A172 (cell line): Measurements from ENCODE around the gene TIMM44. TPM values are rescaled to one million over a fixed set of nuclear protein-coding genes. Genes with fewer than 3 reads are reported as not detected.
"Not testable (repeated sequence)": the region's sequence is repeated elsewhere in the genome, so short reads cannot be mapped to it uniquely, and the experiment has no call there.

ENCODE experiments used
- DNase-seq: peaks from one replicate; pipeline ENCODE4 v3.0.0-alpha.2; 2015; ENCODE audit warnings: low spot score
- total RNA-seq: library from RNA; depleted of rRNA; stranded (reverse); fragments of >200 nt; shearing (Covaris generic); gene quantifications from 2 replicates; pipeline ENCODE4 v1.2.3, GENCODE V29; 2014

Gene TIMM44
- total RNA-seq, 1 experiment from 2014 or later, result 92.0 TPM

- peak; percentile 76 for DNase-seq
Measured at GRCh38 chr19:7925171-7925851, 18.2 kb downstream of the TIMM44 start.

DNA sequence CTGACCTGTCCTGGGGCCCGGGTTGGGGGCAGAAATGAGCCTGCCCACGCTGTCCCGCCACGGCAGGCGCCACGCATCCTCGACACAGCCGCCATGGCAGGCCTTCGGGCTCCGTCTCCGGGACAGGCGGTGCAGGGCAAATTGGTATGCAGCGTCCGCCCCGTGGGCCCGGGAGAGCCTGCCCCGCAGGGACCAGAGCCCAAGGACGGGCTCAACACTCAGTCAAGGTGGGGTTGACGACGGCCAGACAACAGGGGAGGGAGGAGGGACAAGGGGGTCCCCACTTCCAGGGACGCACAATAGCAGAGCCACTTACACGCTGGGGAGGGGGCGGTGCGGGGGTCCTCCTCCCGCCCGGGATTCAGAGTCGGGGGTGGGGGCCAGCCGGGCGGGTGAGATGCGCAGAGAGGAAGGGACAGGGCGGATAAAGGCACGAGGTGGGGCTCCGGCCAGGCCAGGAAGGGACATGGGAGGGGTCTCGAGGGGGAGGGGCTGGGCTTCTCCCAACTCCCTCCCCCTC, 18.8 kb downstream of the TIMM44 start:
- no peak for DNase-seq

GRCh38 chr19:7924241-7924640, 19.2 kb downstream of the TIMM44 start:
- no peak for DNase-seq

DNA sequence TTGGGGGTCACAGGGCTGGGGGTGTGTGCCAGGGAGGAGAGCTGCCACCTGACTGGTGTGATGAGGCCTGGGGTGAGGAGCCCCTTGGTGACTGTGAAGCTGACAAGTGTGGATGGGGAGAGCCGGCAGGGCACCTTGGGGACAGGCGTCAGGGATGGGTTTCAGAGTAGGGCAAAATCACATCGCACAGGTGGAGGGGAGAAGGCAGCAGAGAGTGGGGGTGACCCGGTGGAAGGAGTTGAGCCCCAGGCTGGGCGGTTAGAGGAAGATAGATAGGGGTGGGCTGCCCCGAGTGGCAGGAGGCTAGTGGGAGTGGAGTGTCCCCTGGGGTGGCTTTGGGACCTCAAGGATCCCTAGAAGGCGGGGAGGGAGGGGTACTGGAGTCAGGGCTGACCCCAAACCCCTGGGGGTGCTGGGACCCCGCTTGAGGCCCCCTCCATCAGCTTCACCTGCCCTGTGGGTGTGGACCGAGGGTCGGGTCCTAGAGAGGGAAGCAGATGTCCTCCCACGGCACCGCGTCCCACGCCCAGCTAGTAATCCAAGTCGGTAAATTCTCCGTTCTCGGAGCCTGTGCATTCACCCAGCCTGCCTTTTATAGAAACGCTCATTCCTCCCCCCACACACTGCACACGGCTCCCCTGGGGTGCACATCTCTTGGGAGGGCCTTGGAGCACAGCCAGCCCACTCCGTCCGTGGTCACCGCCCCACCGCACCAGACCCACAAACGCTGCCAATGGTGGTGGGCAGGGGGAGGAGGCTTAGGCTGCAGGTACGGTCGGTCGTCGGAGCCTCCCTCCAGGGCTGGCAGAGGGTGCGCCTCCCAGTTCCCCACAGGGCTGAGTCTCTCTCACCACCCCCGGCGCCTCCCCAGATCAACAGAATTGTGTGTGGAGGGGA, 19.9 kb downstream of the TIMM44 start:
- no peak for DNase-seq

GRCh38 chr19:7922836-7923195, 20.6 kb downstream of the TIMM44 start:
- no peak for DNase-seq

DNA sequence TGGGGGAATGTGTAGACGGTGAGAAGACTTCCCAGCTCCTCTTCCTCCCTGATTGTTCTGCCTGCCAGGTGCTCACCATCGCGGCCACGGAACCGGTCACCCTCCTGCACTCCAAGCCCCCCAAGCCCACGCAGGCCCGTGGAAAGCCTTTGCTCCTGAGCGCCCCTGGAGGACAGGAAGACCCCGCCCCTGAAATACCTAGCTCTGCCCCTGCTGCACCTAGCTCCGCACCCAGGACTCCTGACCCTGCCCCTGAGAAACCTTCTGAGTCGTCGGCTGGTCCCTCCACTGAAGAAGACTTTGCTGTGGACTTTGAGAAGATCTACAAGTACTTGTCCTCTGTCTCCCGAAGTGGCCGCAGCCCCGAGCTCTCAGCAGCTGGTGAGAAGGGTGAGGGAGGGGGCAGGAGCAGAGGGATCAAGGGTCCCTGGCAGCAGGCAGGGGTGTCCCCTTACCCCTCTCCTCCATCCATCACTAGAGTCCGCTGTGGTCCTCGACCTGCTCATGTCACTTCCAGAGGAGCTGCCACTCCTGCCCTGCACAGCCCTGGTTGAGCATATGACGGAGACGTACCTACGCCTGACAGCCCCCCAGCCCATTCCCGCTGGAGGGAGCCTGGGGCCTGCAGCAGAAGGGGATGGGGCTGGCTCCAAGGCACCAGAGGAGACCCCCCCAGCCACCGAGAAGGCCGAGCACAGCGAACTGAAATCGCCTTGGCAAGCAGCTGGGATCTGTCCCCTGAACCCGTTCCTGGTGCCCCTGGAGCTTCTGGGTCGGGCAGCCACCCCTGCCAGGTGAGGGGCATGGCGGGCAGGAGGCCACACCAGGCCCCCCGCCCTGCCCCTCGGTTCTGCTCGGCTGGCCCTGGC, 21.3 kb downstream of the TIMM44 start:
- no peak for DNase-seq

- no peak for DNase-seq
Measured at GRCh38 chr19:7921302-7921966, 22.0 kb downstream of the TIMM44 start.

DNA sequence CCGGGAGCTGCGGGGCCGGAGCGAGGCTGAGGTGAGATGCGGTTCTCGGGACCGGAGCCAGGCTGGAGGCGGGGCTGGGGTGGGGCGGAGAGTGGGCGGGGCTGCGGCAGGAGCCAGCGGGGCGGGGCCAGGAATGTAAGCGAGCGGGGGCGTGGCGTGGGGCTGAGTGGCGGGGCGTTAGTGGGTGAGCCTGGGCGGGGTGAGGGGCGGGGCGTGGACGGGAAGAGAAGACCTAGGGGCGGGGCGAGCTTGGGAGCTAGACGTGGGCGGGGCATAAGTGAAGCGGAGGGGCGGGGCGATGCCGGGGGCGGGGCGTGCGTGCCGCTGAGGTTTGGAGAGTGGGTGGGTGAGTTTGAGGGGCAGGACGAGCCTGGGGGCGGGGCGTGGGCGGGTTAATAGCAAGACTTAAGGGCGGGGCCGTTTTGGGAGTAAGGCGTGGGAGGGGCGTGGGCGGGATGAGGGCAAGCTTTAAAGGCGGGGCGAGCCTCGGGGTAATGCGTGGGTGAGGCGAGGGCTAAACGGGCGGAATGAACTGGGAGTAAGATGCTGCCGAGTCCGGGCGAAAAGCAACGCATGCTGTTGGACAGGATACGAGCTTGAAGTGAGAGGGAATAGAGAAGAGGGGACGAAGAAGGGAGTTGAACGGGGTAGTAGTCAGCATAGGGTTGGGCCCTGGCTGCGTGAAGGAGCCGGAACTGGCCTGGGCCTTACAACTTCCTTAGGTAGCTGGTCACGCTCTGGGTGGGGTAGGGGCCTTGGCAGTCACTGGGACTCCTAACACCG, 22.8 kb downstream of the TIMM44 start:
- DNase-seq, result peak; percentile 90

DNA sequence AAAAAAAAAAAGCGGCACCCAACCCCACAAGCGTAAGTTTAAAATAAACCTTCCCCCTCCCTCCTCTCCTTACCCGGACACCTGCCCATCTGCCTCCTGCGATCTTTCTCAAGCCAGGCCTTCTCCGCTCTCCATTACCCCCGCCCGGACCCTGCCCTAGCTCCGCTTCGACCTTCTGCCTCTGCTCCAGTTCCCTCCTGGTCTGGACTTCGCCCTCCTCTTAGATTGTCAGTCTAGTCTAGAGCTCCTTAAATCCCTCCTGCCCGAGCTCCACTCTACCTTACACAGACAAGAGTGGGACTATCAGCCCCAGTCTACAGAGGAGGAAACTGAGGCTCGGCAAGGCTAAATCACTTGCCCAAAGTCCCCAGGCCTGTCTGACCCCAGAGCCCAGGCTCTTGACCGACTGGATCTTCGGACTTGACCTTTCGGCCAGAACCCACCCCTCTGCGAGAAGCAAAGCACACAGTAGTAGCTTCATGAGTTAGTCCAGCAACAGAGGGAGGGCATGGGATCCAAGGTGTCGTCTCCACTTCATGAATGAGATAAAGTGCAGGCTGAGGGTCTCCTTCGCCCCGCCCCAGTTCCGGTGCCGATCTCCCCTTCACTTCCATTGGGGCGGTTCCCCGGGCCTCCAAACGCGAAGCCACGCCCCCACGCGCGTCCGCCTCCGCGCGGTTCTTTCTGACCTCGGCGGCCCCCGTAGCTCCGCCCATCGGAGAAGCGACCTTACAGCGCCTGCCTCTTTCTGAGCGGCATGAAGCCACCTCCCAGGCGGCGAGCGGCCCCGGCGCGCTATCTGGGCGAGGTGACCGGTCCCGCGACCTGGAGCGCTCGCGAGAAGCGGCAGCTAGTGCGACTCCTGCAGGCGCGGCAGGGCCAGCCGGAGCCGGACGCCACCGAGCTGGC, 23.6 kb downstream of the TIMM44 start, which contains the start of gene SNAPC2:
SNAPC2 (plus strand) TSS at position 729 of the 909 bp plus-strand sequence; CDS start at position 758, 29 bp downstream.
- DNase-seq, result peak; percentile 87

DNA sequence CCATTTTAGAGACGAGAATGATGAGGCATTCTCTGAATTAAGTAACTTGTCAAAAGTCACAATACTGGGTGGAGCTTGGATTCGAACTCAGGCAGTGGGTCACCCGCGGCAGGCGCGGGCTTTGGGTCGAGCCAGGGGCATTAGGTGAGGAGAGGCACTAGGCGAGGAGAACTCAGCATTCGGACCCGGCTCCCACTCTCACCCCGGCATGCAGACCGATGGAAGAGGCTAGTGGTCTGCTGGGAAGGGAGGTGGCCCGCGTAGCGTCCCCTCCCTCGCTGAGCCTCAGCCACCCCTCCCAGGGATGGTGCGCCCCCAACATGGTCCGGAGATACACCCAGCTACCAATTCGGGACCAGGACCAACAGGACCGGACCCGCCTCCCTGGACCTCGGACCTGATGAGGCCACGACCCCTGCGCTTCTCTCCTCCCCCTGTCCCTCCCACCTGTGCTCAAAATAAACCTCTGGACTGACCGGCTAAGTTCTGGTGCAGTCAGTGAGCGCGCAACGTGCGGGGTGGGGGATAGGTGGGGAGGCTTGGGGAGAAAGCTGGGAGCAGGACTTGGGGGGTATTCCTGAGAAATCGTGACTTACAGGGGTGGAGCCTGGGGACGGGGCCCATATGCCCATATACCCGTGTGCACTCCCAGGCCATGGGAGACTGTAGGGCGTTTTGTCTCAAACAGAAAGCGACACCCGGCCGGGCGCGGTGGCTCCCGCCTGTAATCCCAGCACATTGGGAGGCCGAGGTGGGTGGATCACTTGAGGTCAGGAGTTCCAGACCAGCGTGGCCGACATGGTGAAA, 24.6 kb downstream of the TIMM44 start:
- DNase-seq, result no peak

DNA sequence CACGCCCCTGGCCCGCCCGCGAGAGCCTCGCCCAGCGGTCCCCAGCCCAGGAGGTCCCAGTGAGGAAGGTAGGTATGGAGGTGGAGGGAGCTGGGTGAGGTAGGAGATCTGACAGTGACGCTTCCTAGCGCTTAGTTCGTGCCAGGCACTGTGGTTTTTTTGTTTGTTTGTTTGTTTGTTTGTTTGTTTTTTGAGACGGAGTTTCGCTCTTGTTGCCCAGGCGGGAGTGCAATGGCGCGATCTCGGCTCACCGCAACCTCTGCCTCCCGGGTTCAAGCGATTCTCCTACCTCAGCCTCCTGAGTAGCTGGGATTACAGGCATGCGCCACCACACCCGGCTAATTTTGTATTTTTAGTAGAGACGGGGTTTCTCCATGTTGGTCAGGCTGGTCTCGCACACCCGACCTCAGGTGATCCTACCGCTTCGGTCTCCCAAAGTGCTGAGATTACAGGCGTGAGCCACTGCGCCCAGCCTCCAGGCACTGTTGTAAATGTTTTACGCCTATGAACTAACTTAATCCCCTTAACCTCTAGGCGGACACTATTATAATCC, 25.3 kb downstream of the TIMM44 start:
- DNase-seq, result not testable (repeated sequence)

- DNase-seq, result no peak
Measured at GRCh38 chr19:7917267-7918061, 26.0 kb downstream of the TIMM44 start.

DNA sequence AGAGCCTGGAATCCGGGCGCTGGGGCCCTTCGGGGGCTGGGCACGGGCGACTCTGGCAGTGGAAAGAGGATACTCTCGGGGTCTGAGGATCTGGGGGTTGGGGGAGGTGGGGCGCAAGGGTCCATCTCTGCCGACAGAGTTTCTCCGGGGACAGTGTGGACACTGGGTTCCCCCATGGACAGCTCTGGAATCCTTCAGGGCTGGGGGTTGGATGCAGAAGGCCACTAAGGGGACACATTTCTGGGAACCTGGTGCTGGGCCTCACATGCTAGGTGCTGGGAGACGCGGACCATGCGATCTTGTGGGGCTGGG, 26.6 kb downstream of the TIMM44 start:
- no peak for DNase-seq

DNA sequence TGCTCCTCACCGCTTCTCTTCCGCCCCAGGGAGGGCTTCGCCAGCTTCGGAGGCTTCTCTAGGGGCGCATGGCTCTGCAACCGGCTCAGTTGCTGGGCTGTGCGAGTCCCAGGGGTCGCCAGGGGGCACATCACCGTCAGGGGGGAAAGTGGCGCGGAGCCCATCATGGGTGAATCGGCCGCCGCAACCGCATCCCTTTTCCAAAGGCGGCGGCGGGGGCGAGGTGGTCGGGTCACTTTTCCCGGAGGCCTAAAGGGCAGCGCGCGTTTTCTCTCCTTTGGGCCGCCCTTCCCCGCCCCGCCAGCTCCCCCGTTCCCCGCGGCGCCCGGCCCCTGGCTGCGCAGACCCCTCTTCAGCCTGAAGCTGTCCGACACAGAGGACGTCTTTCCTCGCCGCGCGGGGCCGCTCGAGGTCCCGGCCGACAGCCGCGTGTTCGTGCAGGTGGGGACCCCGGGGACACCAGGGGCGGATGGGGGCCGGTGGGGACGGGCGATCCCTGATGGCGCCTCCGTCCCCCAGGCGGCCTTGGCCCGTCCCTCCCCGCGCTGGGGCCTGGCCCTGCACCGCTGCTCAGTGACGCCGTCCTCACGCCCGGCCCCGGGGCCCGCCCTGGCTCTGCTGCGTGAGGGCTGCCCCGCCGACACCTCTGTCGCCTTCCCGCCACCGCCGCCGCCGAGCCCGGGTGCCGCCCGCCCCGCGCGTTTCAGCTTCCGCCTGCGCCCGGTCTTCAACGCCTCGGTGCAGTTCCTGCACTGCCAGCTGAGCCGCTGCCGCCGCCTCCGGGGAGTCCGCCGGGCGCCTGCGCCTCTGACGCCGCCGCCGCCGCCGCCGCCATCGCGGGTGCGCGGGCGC, 27.1 kb downstream of the TIMM44 start:
- no peak for DNase-seq

GRCh38 chr19:7915250-7916102, 28.0 kb downstream of the TIMM44 start:
- no peak for DNase-seq
